ENCODE measurements around the gene ZNF716.
"Not testable (repeated sequence)": the region's sequence is repeated elsewhere in the genome, so short reads cannot be mapped to it uniquely, and the experiment has no call there.

Gene ZNF716

DNA sequence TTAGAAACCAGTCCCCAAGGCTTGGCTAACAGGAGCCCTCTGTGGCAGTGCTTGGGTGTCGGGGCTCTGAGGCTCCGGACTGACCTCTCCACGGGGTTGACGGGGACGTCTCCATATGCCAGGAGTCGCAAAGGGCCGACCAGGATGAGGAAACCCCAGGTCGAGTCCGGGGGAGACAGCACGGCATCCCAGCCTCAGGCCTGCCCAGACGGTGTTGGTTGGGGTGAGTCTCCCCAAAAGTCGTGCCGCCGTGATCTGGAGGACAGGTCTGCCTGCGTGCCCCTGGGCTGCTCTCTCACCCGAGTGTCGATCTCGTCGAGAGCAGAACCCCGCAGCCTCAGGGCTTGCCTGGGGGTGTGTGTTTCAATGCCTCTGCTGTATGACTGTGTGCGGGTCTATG lies 35.0 kb downstream of the ZNF716 start:
- H3K4me1 ChIP-seq (ENCODE audit: control insufficient read depth in 1 of 2, insufficient read depth in 1 of 2, low read depth in 1 of 2, low read length in 1 of 2); H3K27ac ChIP-seq; H3K4me3 ChIP-seq (ENCODE audit: low read depth in 1 of 2, low read length in 1 of 2); H3K36me3 ChIP-seq; H3K27me3 ChIP-seq: not testable (repeated sequence)
- peaks cover 13% of the 10 kb centered on the region for H3K9me3 ChIP-seq

DNA sequence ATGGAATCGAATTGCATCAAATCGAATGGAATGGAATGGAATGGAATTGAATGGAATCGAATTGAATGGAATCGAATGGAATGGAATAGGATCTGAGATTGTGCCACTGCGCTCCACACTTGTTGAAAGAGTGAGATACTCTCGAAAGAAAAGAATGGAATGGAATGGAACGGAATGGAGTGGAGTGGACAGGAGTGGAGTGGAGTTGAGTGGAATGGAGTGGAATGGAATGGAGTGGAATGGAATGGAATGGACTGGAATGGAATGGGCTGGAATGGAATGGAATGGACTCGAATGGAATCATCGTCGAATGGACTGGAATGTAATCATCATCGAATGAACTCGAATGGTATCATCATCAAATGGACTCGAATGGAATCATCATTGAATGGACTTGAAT lies 38.0 kb downstream of the ZNF716 start:
- TF ChIP-seq, protein P1, sequence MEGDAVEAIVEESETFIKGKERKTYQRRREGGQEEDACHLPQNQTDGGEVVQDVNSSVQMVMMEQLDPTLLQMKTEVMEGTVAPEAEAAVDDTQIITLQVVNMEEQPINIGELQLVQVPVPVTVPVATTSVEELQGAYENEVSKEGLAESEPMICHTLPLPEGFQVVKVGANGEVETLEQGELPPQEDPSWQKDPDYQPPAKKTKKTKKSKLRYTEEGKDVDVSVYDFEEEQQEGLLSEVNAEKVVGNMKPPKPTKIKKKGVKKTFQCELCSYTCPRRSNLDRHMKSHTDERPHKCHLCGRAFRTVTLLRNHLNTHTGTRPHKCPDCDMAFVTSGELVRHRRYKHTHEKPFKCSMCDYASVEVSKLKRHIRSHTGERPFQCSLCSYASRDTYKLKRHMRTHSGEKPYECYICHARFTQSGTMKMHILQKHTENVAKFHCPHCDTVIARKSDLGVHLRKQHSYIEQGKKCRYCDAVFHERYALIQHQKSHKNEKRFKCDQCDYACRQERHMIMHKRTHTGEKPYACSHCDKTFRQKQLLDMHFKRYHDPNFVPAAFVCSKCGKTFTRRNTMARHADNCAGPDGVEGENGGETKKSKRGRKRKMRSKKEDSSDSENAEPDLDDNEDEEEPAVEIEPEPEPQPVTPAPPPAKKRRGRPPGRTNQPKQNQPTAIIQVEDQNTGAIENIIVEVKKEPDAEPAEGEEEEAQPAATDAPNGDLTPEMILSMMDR (IDR thresholded peaks at IDR 0.05) = no peak
- Histone ChIP-seq H3K36me3 (no peaks in the 10 kb centered on the region), H3K4me3 (ENCODE audit: low read depth in 1 of 2, low read length in 1 of 2) (no peak overlapping the region), H3K27ac (no peak overlapping the region), H3K4me1 (ENCODE audit: control insufficient read depth in 1 of 2, insufficient read depth in 1 of 2, low read depth in 1 of 2, low read length in 1 of 2) (no peaks in the 10 kb centered on the region), H3K27me3 (no peaks in the 10 kb centered on the region), H3K9me3 (peaks cover 16% of the 10 kb centered on the region)

DNA sequence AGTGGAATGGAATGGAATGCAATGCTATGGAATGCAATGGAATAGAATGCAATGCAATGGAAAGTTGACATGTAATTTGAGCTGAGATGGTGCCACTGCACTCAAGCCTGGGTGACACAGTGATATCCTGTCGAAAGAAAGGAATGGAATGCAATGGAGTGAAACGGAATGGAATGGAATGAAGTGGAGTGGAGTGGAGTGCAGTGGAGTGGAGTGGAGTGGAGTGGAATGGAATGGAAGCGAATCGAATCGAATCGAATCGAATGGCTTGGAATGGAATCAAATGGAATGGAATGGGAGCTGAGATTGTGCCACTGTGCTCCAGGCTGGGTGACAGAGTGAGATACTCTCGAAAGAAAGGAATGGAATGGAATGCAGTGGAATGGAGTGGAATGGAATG lies 45.1 kb downstream of the ZNF716 start:
- H3K9me3 ChIP-seq; H3K4me3 ChIP-seq (ENCODE audit: low read depth in 1 of 2, low read length in 1 of 2); H3K36me3 ChIP-seq; H3K27ac ChIP-seq; H3K27me3 ChIP-seq; H3K4me1 ChIP-seq (ENCODE audit: control insufficient read depth in 1 of 2, insufficient read depth in 1 of 2, low read depth in 1 of 2, low read length in 1 of 2): not testable (repeated sequence)

DNA sequence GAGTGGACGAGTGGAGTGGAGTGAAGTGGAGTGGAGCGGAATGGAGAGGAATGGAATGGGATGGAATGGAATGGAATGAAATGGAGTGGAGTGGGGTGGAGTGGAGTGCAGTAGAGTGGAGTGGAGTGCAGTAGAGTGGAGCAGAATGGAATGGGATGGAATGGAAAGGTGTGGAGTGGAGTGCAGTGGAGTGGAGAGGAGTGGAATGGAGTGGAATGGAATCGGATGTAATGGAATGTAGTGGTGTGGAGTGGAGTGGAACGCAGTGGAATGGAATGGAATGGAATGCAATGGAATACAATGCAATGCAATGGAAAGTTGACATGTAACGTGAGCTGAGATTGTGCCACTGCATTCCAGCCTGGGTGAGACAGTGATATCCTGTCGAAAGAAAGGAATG lies 46.4 kb downstream of the ZNF716 start:
- Histone ChIP-seq H3K9me3 (peaks cover 5% of the 10 kb centered on the region), H3K36me3 (no peaks in the 10 kb centered on the region), H3K27me3 (no peaks in the 10 kb centered on the region), H3K27ac (no peak overlapping the region), H3K4me3 (ENCODE audit: low read depth in 1 of 2, low read length in 1 of 2) (no peak overlapping the region), H3K4me1 (ENCODE audit: control insufficient read depth in 1 of 2, insufficient read depth in 1 of 2, low read depth in 1 of 2, low read length in 1 of 2) (no peaks in the 10 kb centered on the region)
- TF ChIP-seq, protein P1 (IDR thresholded peaks at IDR 0.05) = no peak

DNA sequence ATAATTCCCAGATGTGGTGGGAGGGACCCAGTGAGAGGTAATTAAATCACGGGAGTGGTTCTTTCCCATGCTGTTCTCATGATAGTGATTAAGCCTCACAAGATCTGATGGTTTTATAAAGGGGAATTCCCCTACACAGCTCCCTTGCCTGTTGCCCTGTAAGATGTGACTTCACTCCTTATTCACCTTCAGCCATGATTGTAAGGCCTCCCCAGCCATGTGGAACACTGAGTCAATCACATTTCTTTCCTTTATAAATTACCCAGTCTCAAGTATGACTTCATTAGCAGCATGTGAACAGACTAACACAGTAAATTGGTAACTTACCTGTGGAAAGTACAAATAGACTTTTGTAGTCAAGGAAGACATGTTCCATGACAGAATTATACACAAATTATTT lies 55.2 kb downstream of the ZNF716 start:
- Histone ChIP-seq H3K4me1 (ENCODE audit: control insufficient read depth in 1 of 2, insufficient read depth in 1 of 2, low read depth in 1 of 2, low read length in 1 of 2) (no peaks in the 10 kb centered on the region), H3K27me3 (no peaks in the 10 kb centered on the region), H3K27ac (no peak overlapping the region), H3K9me3 (peaks cover 9% of the 10 kb centered on the region), H3K36me3 (no peaks in the 10 kb centered on the region), H3K4me3 (ENCODE audit: low read depth in 1 of 2, low read length in 1 of 2) (no peak overlapping the region)
- TF ChIP-seq, protein P1 (IDR thresholded peaks at IDR 0.05) = no peak

All from neutrophil (primary cell).